SU-DHL-6 (cell line): ENCODE data around the gene EFCAB13.

Experiments
- CTCF ChIP-seq: fragments of 200-600 bp; sonication (generic); IDR thresholded peaks from one replicate; pipeline ENCODE4 v1.5.1; 2017; ENCODE audit warnings: antibody characterized with exemption, mild to moderate bottlenecking, low read length, moderate library complexity; ENCODE audit not compliant: insufficient read depth, poor library complexity, severe bottlenecking
- EZH2phosphoT487 ChIP-seq: fragments of 200-600 bp; sonication (generic), shearing (Covaris generic); conservative IDR thresholded peaks from 2 replicates; pipeline ENCODE4 v1.6.1; 2018; ENCODE audit warnings: mild to moderate bottlenecking, antibody characterized with exemption, low read length, moderate library complexity, mixed read lengths

- TF ChIP-seq CTCF (no peak), EZH2phosphoT487 (no peak)
These were observed 77.3 kb downstream of the EFCAB13 start for GRCh38 chr17:47401100-47401499.
